ENCODE data around the gene C14orf93. TPM values are rescaled to one million over a fixed set of nuclear protein-coding genes. Genes with fewer than 3 reads are reported as not detected.

C14orf93 gene
- polyA plus RNA-seq, 1 experiment = 14.7 TPM

DNA sequence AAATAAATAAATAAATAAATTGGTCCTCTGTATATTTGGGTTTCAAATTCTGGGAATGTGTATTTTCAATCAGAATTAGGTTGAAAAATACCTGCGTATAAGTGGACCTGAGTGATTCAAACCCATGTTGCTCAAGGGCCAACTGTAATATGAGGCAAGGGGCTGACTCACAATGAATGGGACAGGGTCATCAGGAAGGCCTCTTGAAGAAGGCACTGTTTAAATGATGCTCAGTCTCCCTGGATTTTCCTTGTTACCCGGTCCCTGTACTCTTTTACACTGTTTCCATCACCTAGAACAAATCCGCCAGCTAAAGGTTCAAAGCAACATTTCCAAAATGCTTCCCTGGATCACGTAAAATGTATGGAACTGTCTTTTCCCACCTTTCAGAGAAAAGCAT lies 21.0 kb upstream of the C14orf93 start:
- TF ChIP-seq, protein P1, sequence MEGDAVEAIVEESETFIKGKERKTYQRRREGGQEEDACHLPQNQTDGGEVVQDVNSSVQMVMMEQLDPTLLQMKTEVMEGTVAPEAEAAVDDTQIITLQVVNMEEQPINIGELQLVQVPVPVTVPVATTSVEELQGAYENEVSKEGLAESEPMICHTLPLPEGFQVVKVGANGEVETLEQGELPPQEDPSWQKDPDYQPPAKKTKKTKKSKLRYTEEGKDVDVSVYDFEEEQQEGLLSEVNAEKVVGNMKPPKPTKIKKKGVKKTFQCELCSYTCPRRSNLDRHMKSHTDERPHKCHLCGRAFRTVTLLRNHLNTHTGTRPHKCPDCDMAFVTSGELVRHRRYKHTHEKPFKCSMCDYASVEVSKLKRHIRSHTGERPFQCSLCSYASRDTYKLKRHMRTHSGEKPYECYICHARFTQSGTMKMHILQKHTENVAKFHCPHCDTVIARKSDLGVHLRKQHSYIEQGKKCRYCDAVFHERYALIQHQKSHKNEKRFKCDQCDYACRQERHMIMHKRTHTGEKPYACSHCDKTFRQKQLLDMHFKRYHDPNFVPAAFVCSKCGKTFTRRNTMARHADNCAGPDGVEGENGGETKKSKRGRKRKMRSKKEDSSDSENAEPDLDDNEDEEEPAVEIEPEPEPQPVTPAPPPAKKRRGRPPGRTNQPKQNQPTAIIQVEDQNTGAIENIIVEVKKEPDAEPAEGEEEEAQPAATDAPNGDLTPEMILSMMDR (IDR thresholded peaks at IDR 0.05; ENCODE audit: insufficient read depth, low read depth, low read length) = no peak
- Histone ChIP-seq H3K27me3 (ENCODE audit: control insufficient read depth, insufficient read depth, low read length) (no peaks in the 10 kb centered on the region), H3K4me3 (ENCODE audit: low read depth, low read length) (no peak overlapping the region), H3K36me3 (ENCODE audit: control insufficient read depth, insufficient read depth, low read length) (peaks cover 11% of the 10 kb centered on the region)
- ChIA-PET CTCF (interaction anchor here (0.8 to 2.0 kb wide), 3 partner anchors 25 to 38 kb away, joined by 3 to 5 read pairs (median 3); no protein-coding TSS in a partner anchor), POLR2A (no interaction called here)
- DNase-seq (ENCODE audit: low read depth) = no peak

DNA sequence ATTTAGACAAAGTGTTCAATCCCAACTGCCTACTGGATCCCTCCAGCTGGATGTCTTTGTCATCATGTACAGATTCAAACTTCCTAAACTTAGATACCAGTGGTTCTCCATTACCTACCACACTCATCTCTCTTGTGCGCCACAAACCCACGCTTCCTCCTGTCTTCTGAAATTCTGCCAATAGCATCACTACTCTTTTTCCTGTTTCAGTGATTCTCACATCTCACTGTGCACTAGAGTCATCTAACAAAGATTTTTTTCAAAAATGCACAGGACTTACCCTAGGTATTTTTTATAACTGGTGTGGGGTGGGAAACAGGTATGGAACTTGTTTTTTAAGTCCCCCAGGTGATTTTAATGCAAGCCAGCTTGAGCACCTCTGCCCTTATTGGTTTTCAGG lies 18.9 kb upstream of the C14orf93 start:
- no peak for DNase-seq (ENCODE audit: low read depth)
- no peak overlapping the region for H3K4me3 ChIP-seq (ENCODE audit: low read depth, low read length)
- POLR2A ChIA-PET = no interaction called here
- TF ChIP-seq, protein P1 (IDR thresholded peaks at IDR 0.05; ENCODE audit: insufficient read depth, low read depth, low read length) = no peak
- H3K36me3 ChIP-seq (ENCODE audit: control insufficient read depth, insufficient read depth, low read length) = peaks cover 13% of the 10 kb centered on the region
- H3K27me3 ChIP-seq (ENCODE audit: control insufficient read depth, insufficient read depth, low read length) = no peaks in the 10 kb centered on the region
- CTCF ChIA-PET = interaction anchor here (1.2 to 2.3 kb wide), 4 partner anchors 14 to 42 kb away, joined by 4 to 9 read pairs (median 5); partner anchors contain the start of gene CDH24

DNA sequence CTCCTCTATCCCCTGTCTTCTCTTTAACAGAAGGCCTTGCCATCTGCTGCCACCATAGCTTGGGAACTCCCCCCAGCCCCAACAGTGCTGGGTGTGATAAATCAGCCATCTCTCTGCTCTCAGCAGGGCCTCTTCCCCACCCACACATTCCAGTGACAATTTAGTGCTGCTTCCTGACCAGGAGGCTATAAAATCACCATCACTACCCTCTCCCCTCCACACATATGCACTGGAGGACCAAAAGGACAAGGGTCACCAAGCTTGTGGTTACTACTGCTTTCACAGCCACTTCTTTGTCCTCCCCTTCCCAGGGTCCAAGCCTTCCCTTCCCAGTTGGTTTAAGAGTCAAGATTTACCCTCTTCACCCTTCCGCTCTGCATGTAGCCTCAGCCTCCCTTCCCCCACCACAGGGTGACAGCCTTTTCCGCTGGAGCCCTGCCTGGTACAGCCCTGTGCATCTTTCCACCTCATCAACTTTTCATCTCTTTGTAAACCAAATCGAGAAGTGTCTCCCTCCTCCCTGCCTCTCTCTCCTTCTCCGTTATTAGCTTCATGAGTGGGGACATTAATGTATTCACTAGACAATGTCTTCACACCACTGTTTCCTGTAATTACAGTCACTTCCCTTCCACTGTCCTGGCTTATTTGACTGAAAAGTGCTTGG lies 15.3 kb upstream of the C14orf93 start:
- Histone ChIP-seq H3K36me3 (ENCODE audit: control insufficient read depth, insufficient read depth, low read length) (peaks cover 5% of the 10 kb centered on the region), H3K4me3 (ENCODE audit: low read depth, low read length) (no peak overlapping the region), H3K27me3 (ENCODE audit: control insufficient read depth, insufficient read depth, low read length) (no peaks in the 10 kb centered on the region)
- CTCF ChIA-PET = interaction anchor here (1.1 to 4.3 kb wide), 5 partner anchors 10 to 46 kb away, joined by 4 to 19 read pairs (median 6); partner anchors contain the start of gene CDH24
- TF ChIP-seq, protein P1 (IDR thresholded peaks at IDR 0.05; ENCODE audit: insufficient read depth, low read depth, low read length) = no peak
- no peak for DNase-seq (ENCODE audit: low read depth)
- POLR2A ChIA-PET = no interaction called here

DNA sequence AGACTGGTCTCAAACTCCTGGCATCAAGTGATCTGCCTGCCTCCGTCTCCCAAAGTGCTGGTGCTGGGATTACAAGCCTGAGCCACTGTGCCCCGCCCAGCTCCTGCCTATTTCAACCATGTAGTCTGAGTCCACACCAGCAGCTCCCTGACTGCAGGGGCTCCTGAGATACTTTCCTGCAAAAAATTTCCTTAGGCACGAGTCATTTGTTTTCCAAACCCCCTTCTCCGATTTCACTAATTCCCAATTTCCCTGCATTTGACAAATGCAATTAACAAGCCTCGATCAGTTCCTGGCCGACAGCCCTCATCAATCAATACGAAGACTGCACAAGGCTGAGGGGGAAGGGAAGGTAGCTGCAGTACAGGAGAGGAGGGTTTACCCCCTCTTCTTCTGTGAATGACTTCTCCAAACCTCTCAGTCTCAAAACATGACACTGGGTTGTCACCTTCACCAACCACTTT lies 14.7 kb upstream of the C14orf93 start:
- TF ChIP-seq, protein P1 (IDR thresholded peaks at IDR 0.05; ENCODE audit: insufficient read depth, low read depth, low read length) = no peak
- no peak for DNase-seq (ENCODE audit: low read depth)
- POLR2A ChIA-PET = no interaction called here
- CTCF ChIA-PET = interaction anchor here (1.0 to 4.3 kb wide), 7 partner anchors 9 to 70 kb away, joined by 3 to 19 read pairs (median 6); partner anchors contain the start of genes ACIN1 and CDH24
- Histone ChIP-seq H3K36me3 (ENCODE audit: control insufficient read depth, insufficient read depth, low read length) (peaks cover 5% of the 10 kb centered on the region), H3K27me3 (ENCODE audit: control insufficient read depth, insufficient read depth, low read length) (no peaks in the 10 kb centered on the region), H3K4me3 (ENCODE audit: low read depth, low read length) (no peak overlapping the region)

DNA sequence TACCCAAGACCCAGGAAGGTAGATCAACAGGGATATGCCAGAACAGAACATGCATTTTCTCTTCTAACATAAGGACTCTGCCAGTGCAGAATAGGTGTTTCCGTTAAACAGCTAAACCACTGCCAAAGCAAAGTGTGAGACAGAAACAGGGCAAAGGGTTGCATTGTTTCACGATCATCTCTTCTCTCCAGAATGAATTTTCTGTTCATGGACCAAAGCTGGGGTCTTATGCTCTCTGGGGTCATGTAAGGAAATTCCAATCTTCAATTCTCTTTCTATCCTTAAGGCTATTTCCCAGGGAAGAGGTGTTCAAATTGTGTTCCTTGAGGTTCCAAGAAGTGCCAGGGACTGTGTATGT lies 13.8 kb upstream of the C14orf93 start:
- CTCF ChIA-PET = interaction anchor here (1.0 to 4.3 kb wide), 6 partner anchors 9 to 71 kb away, joined by 3 to 19 read pairs (median 6); partner anchors contain the start of gene ACIN1
- Histone ChIP-seq H3K27me3 (ENCODE audit: control insufficient read depth, insufficient read depth, low read length) (no peaks in the 10 kb centered on the region), H3K36me3 (ENCODE audit: control insufficient read depth, insufficient read depth, low read length) (peaks cover 5% of the 10 kb centered on the region), H3K4me3 (ENCODE audit: low read depth, low read length) (no peak overlapping the region)
- POLR2A ChIA-PET = no interaction called here
- TF ChIP-seq, protein P1 (IDR thresholded peaks at IDR 0.05; ENCODE audit: insufficient read depth, low read depth, low read length) = no peak
- DNase-seq (ENCODE audit: low read depth) = no peak
